ENCODE data around the gene TMEM161A.
"Not testable (repeated sequence)": the region's sequence is repeated elsewhere in the genome, so short reads cannot be mapped to it uniquely, and the experiment has no call there.

Gene TMEM161A

DNA sequence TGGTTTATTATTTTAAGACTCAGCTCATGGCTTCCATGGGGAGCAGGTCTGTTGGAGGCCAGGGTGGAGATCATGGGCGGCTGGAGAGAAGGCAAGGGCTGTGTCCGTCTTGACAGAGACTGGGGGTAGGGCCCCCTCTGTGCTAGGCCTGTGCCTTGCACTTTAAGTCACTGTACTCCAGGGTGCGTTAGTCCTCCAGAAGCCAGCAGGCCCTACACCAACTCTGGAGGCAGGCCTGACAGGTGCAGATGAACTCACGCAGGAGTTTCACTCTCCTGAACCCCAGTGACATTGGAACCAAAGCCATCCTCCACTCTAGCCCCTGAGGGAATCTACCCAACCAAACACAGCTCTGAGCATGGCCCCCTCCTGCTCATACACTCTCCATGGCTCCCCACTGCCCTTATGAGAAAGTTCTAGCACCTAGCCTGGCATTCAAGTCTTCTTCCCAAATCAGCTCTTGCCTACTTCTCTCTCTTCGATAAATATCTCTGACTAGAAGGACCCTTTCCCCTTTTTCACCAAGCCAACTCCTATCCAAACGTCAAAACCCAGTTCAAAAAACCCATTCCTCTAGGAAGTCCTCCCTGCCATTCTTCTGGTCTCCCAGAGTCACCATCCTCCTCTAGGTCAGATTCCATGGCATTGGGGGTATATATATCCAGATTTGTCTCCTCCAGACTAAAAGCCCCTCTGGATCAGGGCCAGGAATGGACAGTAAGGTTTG, 16.7 kb upstream of the TMEM161A start:
- no peak for DNase-seq

DNA sequence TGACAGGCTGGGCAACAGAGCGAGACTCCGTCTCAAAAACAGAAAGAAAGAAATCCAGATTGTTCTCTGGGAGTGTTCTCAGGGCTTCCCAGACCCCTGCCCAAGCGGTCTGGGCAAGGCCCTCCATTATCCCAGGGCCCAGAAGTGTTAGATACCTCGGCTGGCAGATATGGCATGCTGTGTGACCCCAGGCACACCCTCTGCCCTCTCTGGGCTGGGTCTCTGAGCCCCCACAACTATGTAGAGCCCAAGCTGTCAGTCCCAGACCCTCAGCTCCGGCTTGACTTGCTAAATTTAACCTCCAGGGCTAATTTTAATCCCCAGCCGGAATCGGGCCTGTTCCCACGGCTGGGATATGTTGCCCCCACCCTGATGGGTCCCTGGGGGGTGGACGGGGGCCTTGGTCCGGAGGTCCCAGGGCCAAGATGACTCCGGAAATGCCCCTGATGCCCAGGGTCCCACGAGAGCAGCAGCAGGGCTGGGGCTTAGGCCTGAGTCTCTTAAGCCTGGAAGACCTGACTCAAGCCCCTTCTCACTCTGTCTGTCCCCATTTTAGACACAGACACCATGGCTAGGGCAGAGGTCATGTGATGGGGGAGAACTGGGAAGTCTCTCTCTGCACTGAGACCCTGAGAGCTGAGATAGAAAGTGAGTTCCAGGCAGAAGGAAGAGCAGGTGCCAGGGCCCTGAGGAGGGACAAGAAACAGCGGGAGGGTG, 14.5 kb upstream of the TMEM161A start:
- DNase-seq: no peak

- DNase-seq: no peak
These were observed 13.1 kb upstream of the TMEM161A start for GRCh38 chr19:19151418-19151817.

GRCh38 chr19:19149435-19149834, 11.2 kb upstream of the TMEM161A start:
- no peak for DNase-seq

- DNase-seq: not testable (repeated sequence)
These were observed 10.2 kb upstream of the TMEM161A start for GRCh38 chr19:19148504-19148903.

DNA sequence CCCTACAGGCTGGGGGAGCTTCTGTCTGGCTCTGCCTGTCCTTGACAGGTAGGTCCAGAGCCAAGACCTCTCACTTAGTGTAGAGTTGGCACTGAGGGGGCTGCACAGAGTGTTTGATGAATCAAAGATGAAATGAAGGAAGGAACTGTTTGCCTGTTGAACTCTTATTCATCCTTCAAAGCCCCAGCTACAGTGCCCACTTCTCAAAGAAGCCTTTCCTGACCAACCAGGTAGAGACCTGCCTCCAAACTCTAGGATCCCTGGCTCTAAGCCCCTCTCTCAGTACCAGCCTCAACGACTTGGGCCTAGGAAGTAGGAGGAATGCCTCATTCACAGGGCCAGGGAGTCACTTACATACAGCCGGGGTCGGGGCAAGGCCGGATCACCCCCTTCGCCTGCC, 9.1 kb upstream of the TMEM161A start:
- DNase-seq: no peak

GRCh38 chr19:19146865-19147264, 8.6 kb upstream of the TMEM161A start:
- no peak for DNase-seq

GRCh38 chr19:19145684-19146608, 7.7 kb upstream of the TMEM161A start:
- peak; percentile 85 for DNase-seq

- no peak for DNase-seq
These were observed 7.0 kb upstream of the TMEM161A start for GRCh38 chr19:19145281-19145680.

- DNase-seq: no peak
These were observed 4.1 kb upstream of the TMEM161A start for GRCh38 chr19:19142347-19142746.

DNA sequence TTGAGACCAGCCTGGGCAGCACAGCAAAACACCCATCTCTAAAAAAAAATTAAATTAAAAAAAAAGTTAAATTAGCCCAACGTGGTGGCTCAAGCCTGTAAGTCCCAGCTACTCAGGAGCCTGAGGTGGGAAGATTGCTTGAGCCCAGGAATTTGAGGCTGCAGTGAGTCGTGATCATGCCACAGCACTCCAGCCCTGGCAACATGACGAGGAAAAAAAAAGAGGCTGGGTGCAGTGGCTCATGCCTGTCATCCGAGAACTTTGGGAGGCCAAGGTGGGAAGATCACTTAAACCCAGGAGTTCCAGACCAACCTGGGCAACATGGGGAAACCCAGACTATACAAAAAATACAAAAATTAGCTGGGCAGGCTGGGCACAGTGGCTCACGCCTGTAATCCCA, 2.2 kb upstream of the TMEM161A start:
- DNase-seq: no peak

DNA sequence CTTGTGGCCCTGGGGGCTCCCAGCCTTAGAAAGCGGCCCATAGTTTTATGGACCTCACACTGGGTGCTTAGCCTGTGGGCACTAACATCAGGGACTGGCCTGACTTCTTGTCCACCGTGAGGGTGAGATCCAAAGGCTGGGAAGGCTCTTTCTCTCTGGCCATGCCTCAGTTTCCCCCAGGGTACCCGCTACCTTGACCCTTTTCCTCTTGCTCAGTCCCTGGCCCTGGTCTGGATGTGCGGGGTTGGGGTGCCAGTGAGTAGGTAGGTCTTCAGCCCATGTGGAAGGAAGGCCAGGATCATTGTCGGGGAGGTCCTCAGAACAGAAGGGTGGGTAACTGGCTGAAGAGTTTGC, 1.6 kb upstream of the TMEM161A start:
- DNase-seq: no peak

DNA sequence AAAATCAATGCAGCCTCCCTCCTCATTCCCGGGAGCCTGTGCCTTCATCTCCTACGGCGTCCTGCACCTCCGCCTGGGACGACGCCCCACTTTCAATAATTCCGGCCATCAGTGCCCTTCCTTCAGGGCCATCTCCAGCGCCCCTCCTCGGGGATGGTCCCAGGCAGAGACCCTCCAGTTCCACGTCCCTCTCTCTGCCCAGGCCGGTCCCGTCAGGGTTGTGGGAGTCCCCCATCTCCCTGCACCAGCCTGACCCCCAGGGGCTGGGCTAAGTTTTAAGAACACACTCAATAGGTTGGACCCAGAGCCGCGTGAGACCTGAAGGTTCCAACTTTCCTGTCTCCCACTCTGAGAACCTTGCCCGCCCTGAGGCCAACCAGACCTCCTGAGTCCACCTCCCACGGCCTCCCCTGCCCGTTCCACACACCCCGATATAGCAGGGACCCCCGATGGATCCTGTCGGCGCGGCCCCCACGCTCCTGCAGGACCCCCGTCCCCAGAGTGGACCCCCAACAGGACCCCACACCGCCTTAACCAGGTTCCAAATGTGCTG, 646 bp downstream of the TMEM161A start:
- DNase-seq: no peak

DNA sequence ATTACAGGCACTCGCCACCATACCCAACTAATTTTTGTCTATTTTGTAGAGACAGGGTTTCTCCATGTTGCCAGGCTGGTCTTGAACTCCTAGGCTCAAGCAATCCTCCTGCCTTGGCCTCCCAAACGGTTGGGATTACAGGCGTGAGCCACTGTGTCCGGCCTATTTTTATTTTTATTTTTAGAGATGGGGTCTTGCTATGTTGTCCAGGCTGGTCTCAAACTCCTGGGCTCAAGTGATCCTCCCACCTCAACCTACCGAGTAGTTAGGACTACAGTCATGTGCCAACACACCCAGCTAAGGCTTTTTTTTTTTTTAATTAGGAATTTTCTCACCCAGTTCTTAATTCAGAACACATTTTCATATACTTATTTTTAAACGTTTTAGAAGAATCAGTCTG, 2.6 kb downstream of the TMEM161A start:
- not testable (repeated sequence) for DNase-seq

DNA sequence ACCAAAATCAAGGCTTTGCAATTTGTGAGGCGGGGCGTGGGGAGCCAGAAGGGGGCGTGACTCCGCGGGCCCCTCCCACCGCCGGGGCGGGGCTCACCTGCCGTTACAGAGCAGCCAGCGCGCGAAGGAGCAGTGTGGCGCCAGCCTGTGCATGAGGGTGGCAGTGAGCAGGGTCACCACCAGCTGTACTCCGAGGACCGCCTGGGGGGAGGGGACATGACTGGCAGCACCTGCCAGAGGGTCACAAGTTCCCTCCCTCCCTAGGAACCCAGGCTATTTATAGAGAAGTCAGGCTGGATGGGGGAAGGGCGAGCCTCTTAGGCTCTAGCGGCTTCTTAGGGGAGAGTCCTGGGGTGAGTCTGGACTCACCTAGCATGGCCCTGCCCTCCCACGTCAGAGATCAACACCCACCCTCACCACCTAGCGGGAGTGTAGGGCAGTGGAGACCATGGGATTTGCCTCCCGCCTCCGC, 3.6 kb downstream of the TMEM161A start:
- no peak for DNase-seq

- DNase-seq: no peak
These were observed 4.3 kb downstream of the TMEM161A start for GRCh38 chr19:19133985-19134384.

DNA sequence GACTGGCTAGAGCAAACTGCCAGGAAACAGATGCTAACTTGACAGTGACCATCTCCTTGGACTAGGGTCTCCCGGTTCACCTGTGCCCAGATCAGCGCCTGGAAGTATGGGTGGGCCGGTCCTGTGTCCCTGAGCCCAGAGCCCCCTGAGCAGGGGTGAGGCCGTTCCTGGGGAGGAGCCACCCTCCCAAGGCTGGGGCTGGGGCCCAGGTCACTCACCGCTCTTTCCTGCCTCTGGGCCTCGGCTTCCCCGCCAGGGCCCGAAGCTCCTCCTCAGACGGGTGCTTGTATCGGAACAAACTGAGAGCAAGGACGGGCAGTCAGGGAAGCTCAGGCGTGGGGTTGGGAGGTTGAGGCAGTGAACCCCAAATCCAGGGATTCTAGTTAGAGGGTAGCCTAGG, 5.4 kb downstream of the TMEM161A start:
- DNase-seq: no peak

- no peak for DNase-seq
These were observed 6.3 kb downstream of the TMEM161A start for GRCh38 chr19:19131989-19132388.

DNA sequence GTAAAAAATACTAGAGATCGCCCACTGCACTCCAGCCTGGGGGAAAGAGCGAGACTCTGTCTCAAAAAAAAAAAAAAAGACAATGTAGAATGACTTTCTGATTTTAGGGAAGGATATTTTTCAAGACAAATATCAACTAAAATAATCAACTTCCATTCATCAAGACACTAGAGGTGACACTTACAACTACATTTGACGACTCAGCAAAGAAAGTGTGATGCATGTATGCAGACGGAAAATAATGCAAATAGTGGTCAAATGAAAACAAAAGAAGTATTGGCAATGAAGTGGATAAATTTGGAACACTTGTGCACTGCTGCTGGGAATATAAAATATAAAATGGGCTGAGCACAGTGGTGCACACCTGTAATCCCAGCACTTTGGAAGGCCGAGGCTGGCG, 12.2 kb downstream of the TMEM161A start:
- DNase-seq: no peak

GRCh38 chr19:19123386-19123785, 14.9 kb downstream of the TMEM161A start:
- DNase-seq: no peak

- DNase-seq: no peak
These were observed 15.4 kb downstream of the TMEM161A start for GRCh38 chr19:19122902-19123301.

GRCh38 chr19:19121371-19121770, 16.9 kb downstream of the TMEM161A start:
- DNase-seq: no peak
